ENCODE results near the gene DMXL2.

DNA sequence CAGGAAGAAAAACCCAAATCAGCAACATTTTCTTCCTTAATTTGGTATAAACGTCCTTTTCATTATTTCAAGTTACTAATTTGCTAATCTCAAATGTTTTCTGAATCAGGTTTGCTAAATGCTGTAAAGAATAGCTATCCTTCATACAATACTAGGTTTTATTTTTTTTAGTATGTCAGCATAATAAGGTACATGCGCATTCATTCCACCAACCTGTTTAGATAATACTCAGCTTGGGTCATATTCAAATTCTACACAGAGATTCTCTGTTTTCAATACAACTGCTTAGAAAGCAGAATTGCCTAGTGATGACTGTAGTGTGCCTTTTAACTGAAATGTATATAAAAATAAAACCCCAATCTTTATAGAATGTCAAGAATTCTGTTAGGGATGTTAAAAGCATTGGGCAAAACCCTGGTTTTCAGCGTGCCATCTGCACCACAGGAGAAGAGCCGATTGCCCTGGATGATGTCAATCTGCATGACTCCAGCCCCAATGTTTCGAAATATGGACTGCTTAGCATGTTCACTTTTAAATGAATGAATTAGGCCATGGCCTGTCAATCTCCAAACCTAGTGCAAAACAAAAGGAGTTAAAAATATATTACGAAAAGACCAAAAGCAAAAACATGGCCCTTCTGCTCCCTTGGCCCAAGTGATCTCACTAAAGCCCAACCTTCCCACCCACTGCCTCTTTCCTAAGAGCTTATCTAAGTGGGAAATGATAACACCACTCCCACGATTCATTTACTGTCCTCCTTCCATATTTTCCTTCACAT lies 173.8 kb downstream of the DMXL2 start:
- TF ChIP-seq, protein P1, sequence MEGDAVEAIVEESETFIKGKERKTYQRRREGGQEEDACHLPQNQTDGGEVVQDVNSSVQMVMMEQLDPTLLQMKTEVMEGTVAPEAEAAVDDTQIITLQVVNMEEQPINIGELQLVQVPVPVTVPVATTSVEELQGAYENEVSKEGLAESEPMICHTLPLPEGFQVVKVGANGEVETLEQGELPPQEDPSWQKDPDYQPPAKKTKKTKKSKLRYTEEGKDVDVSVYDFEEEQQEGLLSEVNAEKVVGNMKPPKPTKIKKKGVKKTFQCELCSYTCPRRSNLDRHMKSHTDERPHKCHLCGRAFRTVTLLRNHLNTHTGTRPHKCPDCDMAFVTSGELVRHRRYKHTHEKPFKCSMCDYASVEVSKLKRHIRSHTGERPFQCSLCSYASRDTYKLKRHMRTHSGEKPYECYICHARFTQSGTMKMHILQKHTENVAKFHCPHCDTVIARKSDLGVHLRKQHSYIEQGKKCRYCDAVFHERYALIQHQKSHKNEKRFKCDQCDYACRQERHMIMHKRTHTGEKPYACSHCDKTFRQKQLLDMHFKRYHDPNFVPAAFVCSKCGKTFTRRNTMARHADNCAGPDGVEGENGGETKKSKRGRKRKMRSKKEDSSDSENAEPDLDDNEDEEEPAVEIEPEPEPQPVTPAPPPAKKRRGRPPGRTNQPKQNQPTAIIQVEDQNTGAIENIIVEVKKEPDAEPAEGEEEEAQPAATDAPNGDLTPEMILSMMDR (conservative IDR thresholded peaks at IDR 0.05; ENCODE audit: low read depth in 2 of 2), result no peak
- no peak for TF ChIP-seq POLR2AphosphoS5 (IDR thresholded peaks at IDR 0.05; ENCODE audit: low read depth)
- no peak for TF ChIP-seq EZH2phosphoT487 (IDR thresholded peaks at IDR 0.05; ENCODE audit: unreplicated experiment)
- TF ChIP-seq EZH2 (IDR thresholded peaks at IDR 0.05; ENCODE audit: low read depth, unreplicated experiment), result no peak
- TF ChIP-seq, protein P2, sequence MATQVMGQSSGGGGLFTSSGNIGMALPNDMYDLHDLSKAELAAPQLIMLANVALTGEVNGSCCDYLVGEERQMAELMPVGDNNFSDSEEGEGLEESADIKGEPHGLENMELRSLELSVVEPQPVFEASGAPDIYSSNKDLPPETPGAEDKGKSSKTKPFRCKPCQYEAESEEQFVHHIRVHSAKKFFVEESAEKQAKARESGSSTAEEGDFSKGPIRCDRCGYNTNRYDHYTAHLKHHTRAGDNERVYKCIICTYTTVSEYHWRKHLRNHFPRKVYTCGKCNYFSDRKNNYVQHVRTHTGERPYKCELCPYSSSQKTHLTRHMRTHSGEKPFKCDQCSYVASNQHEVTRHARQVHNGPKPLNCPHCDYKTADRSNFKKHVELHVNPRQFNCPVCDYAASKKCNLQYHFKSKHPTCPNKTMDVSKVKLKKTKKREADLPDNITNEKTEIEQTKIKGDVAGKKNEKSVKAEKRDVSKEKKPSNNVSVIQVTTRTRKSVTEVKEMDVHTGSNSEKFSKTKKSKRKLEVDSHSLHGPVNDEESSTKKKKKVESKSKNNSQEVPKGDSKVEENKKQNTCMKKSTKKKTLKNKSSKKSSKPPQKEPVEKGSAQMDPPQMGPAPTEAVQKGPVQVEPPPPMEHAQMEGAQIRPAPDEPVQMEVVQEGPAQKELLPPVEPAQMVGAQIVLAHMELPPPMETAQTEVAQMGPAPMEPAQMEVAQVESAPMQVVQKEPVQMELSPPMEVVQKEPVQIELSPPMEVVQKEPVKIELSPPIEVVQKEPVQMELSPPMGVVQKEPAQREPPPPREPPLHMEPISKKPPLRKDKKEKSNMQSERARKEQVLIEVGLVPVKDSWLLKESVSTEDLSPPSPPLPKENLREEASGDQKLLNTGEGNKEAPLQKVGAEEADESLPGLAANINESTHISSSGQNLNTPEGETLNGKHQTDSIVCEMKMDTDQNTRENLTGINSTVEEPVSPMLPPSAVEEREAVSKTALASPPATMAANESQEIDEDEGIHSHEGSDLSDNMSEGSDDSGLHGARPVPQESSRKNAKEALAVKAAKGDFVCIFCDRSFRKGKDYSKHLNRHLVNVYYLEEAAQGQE (IDR thresholded peaks at IDR 0.05; ENCODE audit: unreplicated experiment), result no peak
- no peak for TF ChIP-seq CREB1 (CRISPR knock-in tag; IDR thresholded peaks at IDR 0.05; ENCODE audit: low read depth)
- TF ChIP-seq, protein P3, sequence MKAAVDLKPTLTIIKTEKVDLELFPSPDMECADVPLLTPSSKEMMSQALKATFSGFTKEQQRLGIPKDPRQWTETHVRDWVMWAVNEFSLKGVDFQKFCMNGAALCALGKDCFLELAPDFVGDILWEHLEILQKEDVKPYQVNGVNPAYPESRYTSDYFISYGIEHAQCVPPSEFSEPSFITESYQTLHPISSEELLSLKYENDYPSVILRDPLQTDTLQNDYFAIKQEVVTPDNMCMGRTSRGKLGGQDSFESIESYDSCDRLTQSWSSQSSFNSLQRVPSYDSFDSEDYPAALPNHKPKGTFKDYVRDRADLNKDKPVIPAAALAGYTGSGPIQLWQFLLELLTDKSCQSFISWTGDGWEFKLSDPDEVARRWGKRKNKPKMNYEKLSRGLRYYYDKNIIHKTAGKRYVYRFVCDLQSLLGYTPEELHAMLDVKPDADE (IDR thresholded peaks at IDR 0.05), result no peak
- TF ChIP-seq JUNB (IDR thresholded peaks at IDR 0.05; ENCODE audit: unreplicated experiment), result no peak
